ENCODE data around the gene ENO4.

- TF ChIP-seq CTCF (conservative IDR thresholded peaks at IDR 0.05; ENCODE audit: low read depth in 2 of 2), result no peak
- TF ChIP-seq POLR2AphosphoS5 (IDR thresholded peaks at IDR 0.05; ENCODE audit: low read depth), result no peak
- no peak for TF ChIP-seq EZH2 (IDR thresholded peaks at IDR 0.05; ENCODE audit: low read depth, unreplicated experiment)
- TF ChIP-seq, protein P1, sequence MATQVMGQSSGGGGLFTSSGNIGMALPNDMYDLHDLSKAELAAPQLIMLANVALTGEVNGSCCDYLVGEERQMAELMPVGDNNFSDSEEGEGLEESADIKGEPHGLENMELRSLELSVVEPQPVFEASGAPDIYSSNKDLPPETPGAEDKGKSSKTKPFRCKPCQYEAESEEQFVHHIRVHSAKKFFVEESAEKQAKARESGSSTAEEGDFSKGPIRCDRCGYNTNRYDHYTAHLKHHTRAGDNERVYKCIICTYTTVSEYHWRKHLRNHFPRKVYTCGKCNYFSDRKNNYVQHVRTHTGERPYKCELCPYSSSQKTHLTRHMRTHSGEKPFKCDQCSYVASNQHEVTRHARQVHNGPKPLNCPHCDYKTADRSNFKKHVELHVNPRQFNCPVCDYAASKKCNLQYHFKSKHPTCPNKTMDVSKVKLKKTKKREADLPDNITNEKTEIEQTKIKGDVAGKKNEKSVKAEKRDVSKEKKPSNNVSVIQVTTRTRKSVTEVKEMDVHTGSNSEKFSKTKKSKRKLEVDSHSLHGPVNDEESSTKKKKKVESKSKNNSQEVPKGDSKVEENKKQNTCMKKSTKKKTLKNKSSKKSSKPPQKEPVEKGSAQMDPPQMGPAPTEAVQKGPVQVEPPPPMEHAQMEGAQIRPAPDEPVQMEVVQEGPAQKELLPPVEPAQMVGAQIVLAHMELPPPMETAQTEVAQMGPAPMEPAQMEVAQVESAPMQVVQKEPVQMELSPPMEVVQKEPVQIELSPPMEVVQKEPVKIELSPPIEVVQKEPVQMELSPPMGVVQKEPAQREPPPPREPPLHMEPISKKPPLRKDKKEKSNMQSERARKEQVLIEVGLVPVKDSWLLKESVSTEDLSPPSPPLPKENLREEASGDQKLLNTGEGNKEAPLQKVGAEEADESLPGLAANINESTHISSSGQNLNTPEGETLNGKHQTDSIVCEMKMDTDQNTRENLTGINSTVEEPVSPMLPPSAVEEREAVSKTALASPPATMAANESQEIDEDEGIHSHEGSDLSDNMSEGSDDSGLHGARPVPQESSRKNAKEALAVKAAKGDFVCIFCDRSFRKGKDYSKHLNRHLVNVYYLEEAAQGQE (IDR thresholded peaks at IDR 0.05; ENCODE audit: unreplicated experiment), result no peak
- no peak for TF ChIP-seq EZH2phosphoT487 (IDR thresholded peaks at IDR 0.05; ENCODE audit: unreplicated experiment)
- TF ChIP-seq JUNB (IDR thresholded peaks at IDR 0.05; ENCODE audit: unreplicated experiment), result no peak
- no peak for TF ChIP-seq ZNF114 (CRISPR knock-in tag; IDR thresholded peaks at IDR 0.05)
- TF ChIP-seq CREB1 (CRISPR knock-in tag; IDR thresholded peaks at IDR 0.05; ENCODE audit: low read depth), result no peak
- TF ChIP-seq, protein P2, sequence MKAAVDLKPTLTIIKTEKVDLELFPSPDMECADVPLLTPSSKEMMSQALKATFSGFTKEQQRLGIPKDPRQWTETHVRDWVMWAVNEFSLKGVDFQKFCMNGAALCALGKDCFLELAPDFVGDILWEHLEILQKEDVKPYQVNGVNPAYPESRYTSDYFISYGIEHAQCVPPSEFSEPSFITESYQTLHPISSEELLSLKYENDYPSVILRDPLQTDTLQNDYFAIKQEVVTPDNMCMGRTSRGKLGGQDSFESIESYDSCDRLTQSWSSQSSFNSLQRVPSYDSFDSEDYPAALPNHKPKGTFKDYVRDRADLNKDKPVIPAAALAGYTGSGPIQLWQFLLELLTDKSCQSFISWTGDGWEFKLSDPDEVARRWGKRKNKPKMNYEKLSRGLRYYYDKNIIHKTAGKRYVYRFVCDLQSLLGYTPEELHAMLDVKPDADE (IDR thresholded peaks at IDR 0.05), result no peak
- TF ChIP-seq STAT1 (IDR thresholded peaks at IDR 0.05; ENCODE audit: unreplicated experiment), result no peak
- TF ChIP-seq, protein P3, sequence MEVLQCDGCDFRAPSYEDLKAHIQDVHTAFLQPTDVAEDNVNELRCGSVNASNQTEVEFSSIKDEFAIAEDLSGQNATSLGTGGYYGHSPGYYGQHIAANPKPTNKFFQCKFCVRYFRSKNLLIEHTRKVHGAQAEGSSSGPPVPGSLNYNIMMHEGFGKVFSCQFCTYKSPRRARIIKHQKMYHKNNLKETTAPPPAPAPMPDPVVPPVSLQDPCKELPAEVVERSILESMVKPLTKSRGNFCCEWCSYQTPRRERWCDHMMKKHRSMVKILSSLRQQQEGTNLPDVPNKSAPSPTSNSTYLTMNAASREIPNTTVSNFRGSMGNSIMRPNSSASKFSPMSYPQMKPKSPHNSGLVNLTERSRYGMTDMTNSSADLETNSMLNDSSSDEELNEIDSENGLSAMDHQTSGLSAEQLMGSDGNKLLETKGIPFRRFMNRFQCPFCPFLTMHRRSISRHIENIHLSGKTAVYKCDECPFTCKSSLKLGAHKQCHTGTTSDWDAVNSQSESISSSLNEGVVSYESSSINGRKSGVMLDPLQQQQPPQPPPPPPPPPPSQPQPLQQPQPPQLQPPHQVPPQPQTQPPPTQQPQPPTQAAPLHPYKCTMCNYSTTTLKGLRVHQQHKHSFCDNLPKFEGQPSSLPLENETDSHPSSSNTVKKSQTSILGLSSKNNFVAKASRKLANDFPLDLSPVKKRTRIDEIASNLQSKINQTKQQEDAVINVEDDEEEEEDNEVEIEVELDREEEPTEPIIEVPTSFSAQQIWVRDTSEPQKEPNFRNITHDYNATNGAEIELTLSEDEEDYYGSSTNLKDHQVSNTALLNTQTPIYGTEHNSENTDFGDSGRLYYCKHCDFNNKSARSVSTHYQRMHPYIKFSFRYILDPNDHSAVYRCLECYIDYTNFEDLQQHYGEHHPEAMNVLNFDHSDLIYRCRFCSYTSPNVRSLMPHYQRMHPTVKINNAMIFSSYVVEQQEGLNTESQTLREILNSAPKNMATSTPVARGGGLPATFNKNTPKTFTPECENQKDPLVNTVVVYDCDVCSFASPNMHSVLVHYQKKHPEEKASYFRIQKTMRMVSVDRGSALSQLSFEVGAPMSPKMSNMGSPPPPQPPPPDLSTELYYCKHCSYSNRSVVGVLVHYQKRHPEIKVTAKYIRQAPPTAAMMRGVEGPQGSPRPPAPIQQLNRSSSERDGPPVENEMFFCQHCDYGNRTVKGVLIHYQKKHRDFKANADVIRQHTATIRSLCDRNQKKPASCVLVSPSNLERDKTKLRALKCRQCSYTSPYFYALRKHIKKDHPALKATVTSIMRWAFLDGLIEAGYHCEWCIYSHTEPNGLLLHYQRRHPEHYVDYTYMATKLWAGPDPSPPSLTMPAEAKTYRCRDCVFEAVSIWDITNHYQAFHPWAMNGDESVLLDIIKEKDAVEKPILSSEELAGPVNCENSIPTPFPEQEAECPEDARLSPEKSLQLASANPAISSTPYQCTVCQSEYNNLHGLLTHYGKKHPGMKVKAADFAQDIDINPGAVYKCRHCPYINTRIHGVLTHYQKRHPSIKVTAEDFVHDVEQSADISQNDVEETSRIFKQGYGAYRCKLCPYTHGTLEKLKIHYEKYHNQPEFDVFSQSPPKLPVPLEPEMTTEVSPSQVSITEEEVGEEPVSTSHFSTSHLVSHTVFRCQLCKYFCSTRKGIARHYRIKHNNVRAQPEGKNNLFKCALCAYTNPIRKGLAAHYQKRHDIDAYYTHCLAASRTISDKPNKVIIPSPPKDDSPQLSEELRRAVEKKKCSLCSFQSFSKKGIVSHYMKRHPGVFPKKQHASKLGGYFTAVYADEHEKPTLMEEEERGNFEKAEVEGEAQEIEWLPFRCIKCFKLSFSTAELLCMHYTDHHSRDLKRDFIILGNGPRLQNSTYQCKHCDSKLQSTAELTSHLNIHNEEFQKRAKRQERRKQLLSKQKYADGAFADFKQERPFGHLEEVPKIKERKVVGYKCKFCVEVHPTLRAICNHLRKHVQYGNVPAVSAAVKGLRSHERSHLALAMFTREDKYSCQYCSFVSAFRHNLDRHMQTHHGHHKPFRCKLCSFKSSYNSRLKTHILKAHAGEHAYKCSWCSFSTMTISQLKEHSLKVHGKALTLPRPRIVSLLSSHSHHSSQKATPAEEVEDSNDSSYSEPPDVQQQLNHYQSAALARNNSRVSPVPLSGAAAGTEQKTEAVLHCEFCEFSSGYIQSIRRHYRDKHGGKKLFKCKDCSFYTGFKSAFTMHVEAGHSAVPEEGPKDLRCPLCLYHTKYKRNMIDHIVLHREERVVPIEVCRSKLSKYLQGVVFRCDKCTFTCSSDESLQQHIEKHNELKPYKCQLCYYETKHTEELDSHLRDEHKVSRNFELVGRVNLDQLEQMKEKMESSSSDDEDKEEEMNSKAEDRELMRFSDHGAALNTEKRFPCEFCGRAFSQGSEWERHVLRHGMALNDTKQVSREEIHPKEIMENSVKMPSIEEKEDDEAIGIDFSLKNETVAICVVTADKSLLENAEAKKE (CRISPR knock-in tag; IDR thresholded peaks at IDR 0.05), result no peak
- TF ChIP-seq ZNF331 (CRISPR knock-in tag; IDR thresholded peaks at IDR 0.05; ENCODE audit: low read depth), result no peak
- no peak for TF ChIP-seq NANOG (IDR thresholded peaks at IDR 0.05; ENCODE audit: borderline replicate concordance)
These were observed 19.4 kb downstream of the ENO4 start for GRCh38 chr10:116868722-116869121.
